WI38 (cell line): ENCODE data around the gene TPM1.

Experiments
- H3K4me3 ChIP-seq: 2 replicates; pipeline ENCODE4 v1.5.1; 2011; ENCODE audit warnings: low read depth, mild to moderate bottlenecking, control low read depth, low read length
- TF ChIP-seq, protein P1 (sequence below): IDR thresholded peaks from 2 replicates; pipeline ENCODE4 v1.5.1; 2012; ENCODE audit warnings: low read depth, mild to moderate bottlenecking, control low read depth, low read length

Gene TPM1

DNA sequence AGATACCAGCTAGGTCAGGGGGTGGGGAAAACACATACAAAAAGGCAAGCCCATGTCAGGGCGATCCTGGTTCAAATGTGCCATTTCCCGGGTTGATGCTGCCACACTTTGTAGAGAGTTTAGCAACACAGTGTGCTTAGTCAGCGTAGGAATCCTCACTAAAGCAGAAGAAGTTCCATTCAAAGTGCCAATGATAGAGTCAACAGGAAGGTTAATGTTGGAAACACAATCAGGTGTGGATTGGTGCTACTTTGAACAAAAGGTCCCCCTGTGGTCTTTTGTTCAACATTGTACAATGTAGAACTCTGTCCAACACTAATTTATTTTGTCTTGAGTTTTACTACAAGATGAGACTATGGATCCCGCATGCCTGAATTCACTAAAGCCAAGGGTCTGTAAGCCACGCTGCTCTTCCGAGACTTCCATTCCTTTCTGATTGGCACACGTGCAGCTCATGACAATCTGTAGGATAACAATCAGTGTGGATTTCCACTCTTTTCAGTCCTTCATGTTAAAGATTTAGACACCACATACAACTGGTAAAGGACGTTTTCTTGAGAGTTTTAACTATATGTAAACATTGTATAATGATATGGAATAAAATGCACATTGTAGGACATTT is 28.9 kb downstream of the TPM1 start:
- no peak overlapping the region for H3K4me3 ChIP-seq
- TF ChIP-seq, protein P1, sequence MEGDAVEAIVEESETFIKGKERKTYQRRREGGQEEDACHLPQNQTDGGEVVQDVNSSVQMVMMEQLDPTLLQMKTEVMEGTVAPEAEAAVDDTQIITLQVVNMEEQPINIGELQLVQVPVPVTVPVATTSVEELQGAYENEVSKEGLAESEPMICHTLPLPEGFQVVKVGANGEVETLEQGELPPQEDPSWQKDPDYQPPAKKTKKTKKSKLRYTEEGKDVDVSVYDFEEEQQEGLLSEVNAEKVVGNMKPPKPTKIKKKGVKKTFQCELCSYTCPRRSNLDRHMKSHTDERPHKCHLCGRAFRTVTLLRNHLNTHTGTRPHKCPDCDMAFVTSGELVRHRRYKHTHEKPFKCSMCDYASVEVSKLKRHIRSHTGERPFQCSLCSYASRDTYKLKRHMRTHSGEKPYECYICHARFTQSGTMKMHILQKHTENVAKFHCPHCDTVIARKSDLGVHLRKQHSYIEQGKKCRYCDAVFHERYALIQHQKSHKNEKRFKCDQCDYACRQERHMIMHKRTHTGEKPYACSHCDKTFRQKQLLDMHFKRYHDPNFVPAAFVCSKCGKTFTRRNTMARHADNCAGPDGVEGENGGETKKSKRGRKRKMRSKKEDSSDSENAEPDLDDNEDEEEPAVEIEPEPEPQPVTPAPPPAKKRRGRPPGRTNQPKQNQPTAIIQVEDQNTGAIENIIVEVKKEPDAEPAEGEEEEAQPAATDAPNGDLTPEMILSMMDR = no peak

DNA sequence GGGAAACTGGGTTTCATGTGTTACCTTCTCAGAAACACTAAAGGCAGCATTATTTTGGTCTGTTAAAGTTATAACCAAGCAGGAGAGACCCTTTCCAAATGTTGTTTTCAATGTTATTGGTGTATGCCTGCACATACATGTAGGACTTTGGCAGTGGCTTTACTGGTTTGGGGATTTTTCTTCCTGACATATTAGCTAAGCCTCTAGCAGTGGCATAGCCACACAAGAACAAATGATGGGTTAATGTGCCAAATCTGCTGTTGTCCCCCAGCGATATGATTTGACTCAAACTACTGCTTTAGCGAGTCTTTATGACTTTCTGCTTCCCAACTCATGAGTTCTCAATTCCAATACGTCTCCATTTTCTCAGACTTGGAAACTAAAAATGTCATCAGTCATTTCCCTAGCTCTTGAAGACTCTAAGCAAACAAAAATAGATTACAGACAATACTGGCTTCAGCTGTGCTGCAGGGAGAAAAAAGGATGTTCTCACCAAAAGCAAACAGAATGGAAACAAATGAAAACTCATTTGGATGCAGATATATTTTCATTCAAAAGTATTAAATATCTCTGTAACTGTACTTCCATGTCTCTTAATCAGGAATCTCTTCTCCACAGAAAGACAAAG is 29.6 kb downstream of the TPM1 start:
- TF ChIP-seq, protein P1 = no peak
- H3K4me3 ChIP-seq = no peak overlapping the region

DNA sequence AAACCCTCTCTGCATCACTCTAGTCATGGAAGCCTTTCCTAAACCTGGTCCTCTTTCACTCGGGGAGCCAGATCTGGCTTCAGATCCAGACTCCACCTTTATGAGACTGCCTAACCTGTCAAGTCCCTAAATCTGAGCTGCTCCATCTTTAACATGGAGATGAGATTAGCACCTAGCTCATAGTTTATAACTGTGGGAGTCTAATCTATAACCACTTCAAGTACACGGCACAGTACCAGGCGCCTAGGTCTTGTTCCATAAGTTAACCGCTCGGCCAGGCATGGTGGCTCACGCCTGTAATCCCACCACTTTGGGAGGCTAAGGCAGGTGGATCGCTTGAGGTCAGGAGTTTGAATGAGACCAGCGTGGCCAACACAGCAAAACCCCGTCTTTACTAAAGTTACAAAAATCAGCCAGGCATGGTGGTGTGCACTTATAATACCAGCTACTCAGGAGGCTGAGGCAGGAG is 30.3 kb downstream of the TPM1 start:
- TF ChIP-seq, protein P1 = no peak
- no peak overlapping the region for H3K4me3 ChIP-seq

DNA sequence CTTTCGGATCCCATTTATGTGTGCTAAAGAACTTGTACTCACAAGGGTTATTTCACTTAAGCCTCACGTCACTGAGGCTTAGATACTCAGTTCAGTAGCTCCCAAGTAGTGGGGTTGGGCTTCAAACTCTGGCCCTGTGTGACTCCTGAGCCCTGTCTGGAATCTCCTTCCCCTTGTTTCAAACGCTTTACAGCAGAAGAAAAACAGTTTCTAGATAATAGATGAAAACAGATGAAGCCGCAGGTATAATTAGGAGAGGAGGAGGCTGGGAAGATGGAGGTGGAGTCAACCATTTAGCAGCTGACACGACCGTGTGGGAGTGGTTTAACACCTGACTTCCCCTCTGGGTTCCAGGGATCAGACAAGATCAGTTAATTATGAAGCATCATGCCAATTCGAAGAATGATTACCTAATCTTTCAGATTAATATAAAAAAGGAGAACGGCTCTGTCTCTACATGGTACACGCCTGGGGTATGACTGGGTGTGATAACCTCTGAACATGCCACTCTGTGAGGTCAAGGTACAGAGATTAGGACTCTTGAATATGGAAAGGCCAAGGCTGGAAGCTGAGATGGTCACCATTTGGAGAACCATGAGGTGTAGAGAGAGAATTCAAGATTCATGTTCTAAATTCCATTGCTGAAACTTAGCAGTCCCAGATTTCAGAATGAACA is 31.1 kb downstream of the TPM1 start:
- TF ChIP-seq, protein P1 = no peak

DNA sequence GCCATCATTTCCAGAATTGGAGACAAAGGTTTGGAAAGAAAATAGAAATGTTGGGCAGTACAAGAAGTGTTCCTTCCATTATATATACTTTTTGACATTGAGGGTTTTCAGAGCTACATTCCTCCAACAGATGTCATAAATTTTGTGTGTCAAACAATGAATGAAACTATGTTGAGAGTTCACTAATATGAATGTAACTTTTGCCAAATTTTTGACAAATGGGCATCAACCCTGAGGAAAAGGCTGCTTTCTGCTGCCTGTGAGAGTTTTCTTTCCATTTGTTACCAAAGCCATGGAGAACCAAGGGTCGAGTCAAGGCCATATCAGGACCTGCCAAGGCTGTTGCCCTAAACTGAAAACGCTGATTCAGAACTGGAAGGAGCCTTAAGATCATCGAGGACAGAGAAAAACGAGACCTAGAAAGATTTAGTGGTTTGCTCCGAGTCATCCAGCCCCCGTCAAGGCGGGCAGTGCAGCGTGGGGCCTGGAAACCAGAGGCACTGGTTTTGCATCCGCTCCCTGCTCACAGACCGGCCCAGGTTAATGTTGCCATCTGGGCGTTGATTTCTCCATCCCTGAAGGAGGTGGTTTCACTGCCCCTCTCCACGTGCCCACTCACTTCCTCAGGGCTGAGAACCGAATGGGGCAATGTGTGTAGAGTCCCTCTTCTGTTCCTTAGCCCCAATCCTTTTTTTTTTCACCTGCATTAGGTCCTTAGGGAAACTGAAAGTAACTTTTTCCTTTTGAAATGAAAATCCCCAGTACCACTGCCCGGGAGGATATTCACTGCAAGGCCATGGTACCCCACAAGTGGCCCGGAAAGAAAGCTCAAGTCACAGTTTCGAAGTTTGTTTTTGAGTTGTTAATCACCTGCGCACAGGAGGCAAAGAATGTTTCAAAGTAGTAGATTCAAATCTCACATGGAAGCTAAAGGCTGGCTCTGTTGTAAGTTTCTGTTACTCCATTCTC is 32.8 kb downstream of the TPM1 start:
- TF ChIP-seq, protein P1 = no peak
- no peak overlapping the region for H3K4me3 ChIP-seq

More for the DNA sequence above, 31.1 kb downstream of the TPM1 start:
- H3K4me3 ChIP-seq = no peak overlapping the region

DNA sequence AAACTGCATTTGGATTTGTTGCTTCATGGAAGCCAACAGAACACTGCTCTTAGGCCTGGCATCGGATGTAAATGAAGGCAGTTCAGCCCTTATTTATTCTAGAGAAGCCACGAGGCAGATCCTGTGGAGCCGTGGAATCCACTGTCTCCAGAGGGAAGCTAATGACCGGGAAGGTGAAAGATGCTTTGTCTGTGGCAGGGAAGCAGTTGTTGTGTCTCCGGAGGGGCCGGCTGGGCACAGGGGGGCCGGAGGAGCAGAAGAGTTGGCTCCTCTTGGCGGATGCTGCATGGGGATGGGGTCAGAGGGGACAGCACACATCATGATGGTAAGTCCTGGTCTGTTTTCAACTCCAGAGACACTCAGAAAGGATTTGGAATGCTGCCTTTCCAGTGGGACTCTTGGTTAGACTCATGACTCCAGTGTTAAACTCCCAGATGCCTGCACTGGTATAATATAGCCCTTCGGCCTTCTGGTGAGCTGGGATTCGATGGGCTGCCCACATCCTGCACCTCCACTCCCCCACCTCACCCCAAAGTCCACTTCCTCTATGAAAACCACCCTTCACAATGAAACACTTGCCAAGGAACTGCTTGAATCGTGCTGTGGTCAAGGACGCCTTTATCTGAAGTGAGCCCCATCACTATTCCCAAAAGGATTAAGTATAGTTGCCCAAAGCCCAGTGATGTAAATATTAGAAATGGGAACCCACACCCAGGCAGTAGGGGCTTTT is 33.6 kb downstream of the TPM1 start:
- TF ChIP-seq, protein P1 = no peak
- no peak overlapping the region for H3K4me3 ChIP-seq
